Heart left ventricle (tissue), 16 donors: ENCODE data around the gene GPR149. TPM values are rescaled to one million over a fixed set of nuclear protein-coding genes. Genes with fewer than 3 reads are reported as not detected.

Source experiments
- ATAC-seq, 4 donors: fragments of 200-7000 bp; cut with Tn5 transposase; one replicate each; pipeline ENCODE4 v1.9.1; 2020 to 2022; ENCODE audit warnings: moderate library complexity in 4 of 4, mild to moderate bottlenecking in 3 of 4, moderate number of reproducible peaks in 1 of 4
- DNase-seq, 5 donors: peaks; one replicate each; pipeline ENCODE4 v3.0.0-alpha.2; 2020
- H3K27ac ChIP-seq, 12 donors: fragments of 200-600 bp; sonication (generic) in 4 of 12; one replicate each; pipeline versions ENCODE4 v1.5.0 to v1.8.0; 2016 to 2022; ENCODE audit warnings: mild to moderate bottlenecking in 2 of 12
- H3K27me3 ChIP-seq, 9 donors: fragments of 200-600 bp; sonication (generic) in 2 of 9; one replicate each; pipeline versions ENCODE4 v1.5.1 to v1.8.0; 2016 to 2022; ENCODE audit warnings: mild to moderate bottlenecking in 3 of 9
- H3K36me3 ChIP-seq, 9 donors: fragments of 200-600 bp; sonication (generic) in 2 of 9; one replicate each; pipeline versions ENCODE4 v1.5.0 to v1.8.0; 2018 to 2022; ENCODE audit warnings: mild to moderate bottlenecking in 2 of 9
- H3K4me1 ChIP-seq, 12 donors: fragments of 200-600 bp; sonication (generic) in 4 of 12; one replicate each; pipeline versions ENCODE4 v1.5.0 to v1.8.0; 2016 to 2022; ENCODE audit warnings: mild to moderate bottlenecking in 3 of 12
- H3K4me3 ChIP-seq, 12 donors: fragments of 200-600 bp; sonication (generic) in 4 of 12; one replicate each; pipeline versions ENCODE4 v1.5.0 to v1.8.0; 2017 to 2022; ENCODE audit warnings: mild to moderate bottlenecking in 9 of 12, moderate library complexity in 4 of 12
- H3K9me3 ChIP-seq, 12 donors: fragments of 200-600 bp; sonication (generic) in 4 of 12; one replicate each; pipeline versions ENCODE4 v1.5.0 to v1.8.0; 2016 to 2022; ENCODE audit warnings: mild to moderate bottlenecking in 1 of 12
- POLR2A ChIP-seq, 2 donors: fragments of 450-650 bp; IDR thresholded peaks; one replicate each; pipeline ENCODE4 v1.6.1; 2017; ENCODE audit warnings: antibody characterized with exemption in 2 of 2, mild to moderate bottlenecking in 2 of 2, moderate library complexity in 2 of 2
- WGBS, 4 donors: extraction: QIAGEN DNeasy Blood & Tissue Kit in 2 of 4; methylation state at CpG; one replicate each; pipeline versions ENCODE4 v1.1.5 to v1.1.7; 2013 to 2018; 5-methylcytosine and 5-hydroxymethylcytosine counted together
- intact Hi-C, 10 donors: fragments of 100-400 bp; cut with DNase I; formaldehyde crosslinking; loops; one replicate each; pipeline versions ENCODE4 v1.11.1 to v1.14.2; 2022
- polyA plus RNA-seq, 2 donors: library from polyadenylated mRNA; stranded (reverse); fragments of 200-250 nt; gene quantifications; one replicate each; pipeline ENCODE4 v1.2.3, GENCODE V29; 2013
- total RNA-seq, 9 donors: library from RNA; depleted of rRNA in 2 of 9; stranded (reverse); fragments of >200 nt in 2 of 9; fragmentation: NEBNext Ultra II Directional in 3 of 9; extraction: Animal tissue kit (Norgen Biotek cat#: 25700) in 3 of 9; gene quantifications; one replicate each; pipeline versions ENCODE4 v1.1.0 to v1.2.4, GENCODE V29; 2016 to 2023
- TF ChIP-seq, protein P1 (sequence below), 12 donors: fragments of 200-600 bp; sonication (generic) in 4 of 12; IDR thresholded peaks; one replicate each; pipeline versions ENCODE4 v1.5.0 to v1.8.0; 2018 to 2022; ENCODE audit warnings: antibody characterized with exemption in 12 of 12, mild to moderate bottlenecking in 5 of 12
- donor health status: ischemic (EF 13 %, LVEDD 7.1; RV severe dilation, severe dysfunction).
- donor health status: healthy with polysubstance abuse.
- donor health status: DM: no; HTN: yes; CAD: no.
- donor health status: DM: no; HTN: no; CAD: no.
- donor health status: ischemic (EF 25% LVEDD 6.9; RV normal size, moderate dysfunction).
- donor health status: ischemic (EF 25% LVEDD 5.7; RV mildly dilated, moderate dysfunction).
- donor health status: healthy.
- donor health status: DM: yes; HTN: yes; CAD: no.
- donor health status: ischemic (EF 35%, LVEDD 5.7; RV mildly dilated, moderate dysfunction).
- donor health status: nonischemic (EF 11% LVEDD 7.7; RV severe dilation, severe dysfunction).
- donor health status: DM: yes; HTN: yes; CAD: no.
- donor health status: PGD.
- donor health status: ischemic (EF 29% LVEDD 5.4; RV normal size, mild dysfunction).
- donor health status: nonischemic (EF 23%, LVEDD 6.1; RV moderate dilation, normal function).

Gene GPR149
- total and polyA plus RNA-seq, 11 donors, result not detected

GRCh38 chr3:154427685-154428285 lies 2.2 kb downstream of the GPR149 start:
- TF ChIP-seq, protein P1, sequence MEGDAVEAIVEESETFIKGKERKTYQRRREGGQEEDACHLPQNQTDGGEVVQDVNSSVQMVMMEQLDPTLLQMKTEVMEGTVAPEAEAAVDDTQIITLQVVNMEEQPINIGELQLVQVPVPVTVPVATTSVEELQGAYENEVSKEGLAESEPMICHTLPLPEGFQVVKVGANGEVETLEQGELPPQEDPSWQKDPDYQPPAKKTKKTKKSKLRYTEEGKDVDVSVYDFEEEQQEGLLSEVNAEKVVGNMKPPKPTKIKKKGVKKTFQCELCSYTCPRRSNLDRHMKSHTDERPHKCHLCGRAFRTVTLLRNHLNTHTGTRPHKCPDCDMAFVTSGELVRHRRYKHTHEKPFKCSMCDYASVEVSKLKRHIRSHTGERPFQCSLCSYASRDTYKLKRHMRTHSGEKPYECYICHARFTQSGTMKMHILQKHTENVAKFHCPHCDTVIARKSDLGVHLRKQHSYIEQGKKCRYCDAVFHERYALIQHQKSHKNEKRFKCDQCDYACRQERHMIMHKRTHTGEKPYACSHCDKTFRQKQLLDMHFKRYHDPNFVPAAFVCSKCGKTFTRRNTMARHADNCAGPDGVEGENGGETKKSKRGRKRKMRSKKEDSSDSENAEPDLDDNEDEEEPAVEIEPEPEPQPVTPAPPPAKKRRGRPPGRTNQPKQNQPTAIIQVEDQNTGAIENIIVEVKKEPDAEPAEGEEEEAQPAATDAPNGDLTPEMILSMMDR (IDR thresholded peaks at IDR 0.05), result no peak
- no peak for TF ChIP-seq POLR2A (IDR thresholded peaks at IDR 0.05)
- Histone ChIP-seq H3K27ac (no peak overlapping the region), H3K4me3 (peak overlapping the region in 2 of 12 donors; percentile 9 to 10), H3K27me3 (peaks cover 0 to 57% (median 17%) of the 10 kb centered on the region in 9 donors), H3K4me1 (peaks cover 0 to 7% (median 0%) of the 10 kb centered on the region in 12 donors), H3K9me3 (no peaks in the 10 kb centered on the region), H3K36me3 (no peaks in the 10 kb centered on the region)
- intact Hi-C loops, result no loop called here
- DNase-seq (no peak), ATAC-seq (no peak)
- WGBS, 4 donors, result 2 to 3% (median 3%) methylated on average over 24 to 29 of the region's 29 CpGs

- intact Hi-C loops, result no loop called here
- no peaks in the 10 kb centered on the region for H3K4me1 ChIP-seq
- H3K9me3 ChIP-seq, result no peaks in the 10 kb centered on the region
These were observed 7.3 kb downstream of the GPR149 start for GRCh38 chr3:154422694-154423093.

GRCh38 chr3:154421083-154421482 lies 8.9 kb downstream of the GPR149 start:
- DNase-seq (no peak), ATAC-seq (no peak)
- H3K36me3 ChIP-seq, result no peaks in the 10 kb centered on the region
- no peak overlapping the region for H3K4me3 ChIP-seq
- no peaks in the 10 kb centered on the region for H3K4me1 ChIP-seq
- 9 to 16% (median 15%) methylated on average over 3 of the region's 3 CpGs for WGBS, 4 donors
- TF ChIP-seq, protein P1 (IDR thresholded peaks at IDR 0.05), result no peak
- H3K27ac ChIP-seq, result no peak overlapping the region
- intact Hi-C loops, result no loop called here
- H3K9me3 ChIP-seq, result no peaks in the 10 kb centered on the region
- peaks cover 0 to 8% (median 0%) of the 10 kb centered on the region in 9 donors for H3K27me3 ChIP-seq

More at GRCh38 chr3:154422694-154423093, 7.3 kb downstream of the GPR149 start:
- no peak overlapping the region for H3K4me3 ChIP-seq
- DNase-seq (no peak), ATAC-seq (no peak)
- H3K27me3 ChIP-seq, result peaks cover 0 to 23% (median 3%) of the 10 kb centered on the region in 9 donors
- TF ChIP-seq POLR2A (IDR thresholded peaks at IDR 0.05), result no peak
- TF ChIP-seq, protein P1 (IDR thresholded peaks at IDR 0.05), result no peak
- H3K36me3 ChIP-seq, result no peaks in the 10 kb centered on the region
- no peak overlapping the region for H3K27ac ChIP-seq

GRCh38 chr3:154398084-154398967 lies 31.7 kb downstream of the GPR149 start:
- Histone ChIP-seq H3K4me1 (no peaks in the 10 kb centered on the region), H3K36me3 (no peaks in the 10 kb centered on the region), H3K4me3 (no peak overlapping the region), H3K27me3 (no peaks in the 10 kb centered on the region), H3K27ac (no peak overlapping the region), H3K9me3 (no peaks in the 10 kb centered on the region)
- no peak for ATAC-seq
- no peak for TF ChIP-seq POLR2A (IDR thresholded peaks at IDR 0.05)
- TF ChIP-seq, protein P1 (IDR thresholded peaks at IDR 0.05), result no peak
- 72 to 78% (median 74%) methylated on average over 3 of the region's 3 CpGs for WGBS, 4 donors
- no peak for DNase-seq
- intact Hi-C loops, result no loop called here
